ENCODE data around the gene NKD1. TPM values are rescaled to one million over a fixed set of nuclear protein-coding genes. Genes with fewer than 3 reads are reported as not detected.

NKD1 gene
- polyA plus RNA-seq, 3 donors, result 0.01 TPM; not detected in 2

DNA sequence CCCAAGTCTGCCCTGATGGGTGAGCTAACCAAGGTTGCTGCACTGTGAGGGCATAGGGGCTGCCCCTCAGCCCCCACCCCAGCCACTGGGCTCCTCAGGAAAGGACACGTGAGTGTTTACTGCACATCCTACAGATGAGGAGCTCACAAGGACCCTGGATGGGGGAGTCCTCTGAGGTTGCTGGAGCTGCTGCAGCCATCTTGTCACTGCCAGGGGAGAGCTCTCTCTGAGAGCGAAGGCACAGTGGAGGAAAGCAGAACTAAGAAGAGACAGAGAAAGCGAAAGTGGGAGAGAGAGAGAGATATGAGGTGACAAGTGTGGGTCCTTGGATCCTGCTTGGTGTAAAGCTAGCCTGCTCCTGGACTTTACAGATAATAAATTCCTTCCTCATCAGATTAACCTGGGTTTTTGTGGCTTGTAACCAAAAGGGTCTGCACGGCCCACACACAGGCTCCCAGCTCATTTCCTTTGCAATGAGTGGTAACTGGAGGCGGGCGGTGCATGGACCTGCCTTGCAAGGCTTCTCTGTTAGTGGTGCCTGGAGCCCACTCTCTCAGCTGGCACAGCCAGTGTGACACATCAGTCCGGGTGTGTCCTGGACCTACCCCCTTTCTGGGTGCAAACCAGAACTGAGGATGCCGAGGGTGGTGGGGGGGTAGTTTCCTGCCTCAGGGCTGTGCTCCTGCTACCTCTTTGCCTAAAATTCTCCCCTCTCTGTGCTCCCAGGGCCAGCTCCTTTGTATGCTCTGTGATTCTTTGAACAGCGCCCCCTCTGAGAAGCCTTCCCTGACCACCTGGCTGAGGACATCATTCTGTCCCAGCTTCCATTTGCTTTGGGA is 118.7 kb downstream of the NKD1 start:
- peak overlapping the region; percentile 87 for H3K4me2 ChIP-seq (replicated peaks; ENCODE audit: extremely low read depth, low read length, poor library complexity, severe bottlenecking)
- H3K27ac Mint-ChIP-seq, result peak overlapping the region; percentile 93 to 94 (median 93)
- H3K4me3 Mint-ChIP-seq, result peak overlapping the region; percentile 80 to 91
- H3K9ac ChIP-seq (ENCODE audit: insufficient read depth, low read length, poor library complexity, severe bottlenecking), result peak overlapping the region; percentile 57
- no peak for TF ChIP-seq CTCF (IDR thresholded peaks at IDR 0.05)
- H3K9me3 ChIP-seq (replicated peaks in 1 of 2; ENCODE audit: control insufficient read depth in 1 of 2, insufficient read depth in 1 of 2, low read length in 2 of 2), result peaks cover 3 to 4% of the 10 kb centered on the region in 2 donors
- peak; percentile 61 to 72 (median 61) for DNase-seq
- H3K27me3 Mint-ChIP-seq (ENCODE audit: low read depth in 3 of 3), result peaks cover 0 to 2% (median 1%) of the 10 kb centered on the region in 3 donors
- H3K36me3 ChIP-seq (replicated peaks in 1 of 2; ENCODE audit: control insufficient read depth in 1 of 2, insufficient read depth in 2 of 2, low read length in 2 of 2), result peaks cover 31 to 44% of the 10 kb centered on the region in 2 donors
- peaks cover 31 to 46% of the 10 kb centered on the region in 2 donors for H3K4me1 ChIP-seq (ENCODE audit: control insufficient read depth in 1 of 2, insufficient read depth in 2 of 2, low read length in 2 of 2)
- peak overlapping the region; percentile 82 for H2AFZ ChIP-seq (ENCODE audit: insufficient read depth, low read depth, low read length, poor library complexity, severe bottlenecking)
- peaks cover 41% of the 10 kb centered on the region for H3K4me1 Mint-ChIP-seq
- H4K20me1 ChIP-seq (ENCODE audit: insufficient read depth, low read length), result peaks cover 18% of the 10 kb centered on the region
- 28% methylated on average over 5 of the region's 9 CpGs for WGBS (ENCODE audit: insufficient coverage)
- peaks cover 3 to 10% (median 9%) of the 10 kb centered on the region in 7 donors for H3K9me3 Mint-ChIP-seq
- no peaks in the 10 kb centered on the region for H3K27me3 ChIP-seq (ENCODE audit: control insufficient read depth in 2 of 2, insufficient read depth in 2 of 2, low read length in 2 of 2)
- H3K27ac ChIP-seq (ENCODE audit: low read depth in 1 of 2, low read length in 2 of 2), result peak overlapping the region; percentile 73 to 88
- peaks cover 41 to 44% of the 10 kb centered on the region in 2 donors for H3K36me3 Mint-ChIP-seq
- peak overlapping the region; percentile 36 to 74 (median 42) for H3K4me3 ChIP-seq (replicated peaks in 1 of 3; ENCODE audit: low read depth in 2 of 3, low read length in 3 of 3)
- peaks cover 9% of the 10 kb centered on the region for H3K79me2 ChIP-seq (ENCODE audit: insufficient read depth, low read length)
- intact Hi-C loops (cut with micrococcal nuclease), result loop anchor here in 1 of 2 donors (5.0 to 10.0 kb wide), 3 partner anchors 120 to 455 kb away; partner anchors contain the start of genes BRD7 and NKD1

DNA sequence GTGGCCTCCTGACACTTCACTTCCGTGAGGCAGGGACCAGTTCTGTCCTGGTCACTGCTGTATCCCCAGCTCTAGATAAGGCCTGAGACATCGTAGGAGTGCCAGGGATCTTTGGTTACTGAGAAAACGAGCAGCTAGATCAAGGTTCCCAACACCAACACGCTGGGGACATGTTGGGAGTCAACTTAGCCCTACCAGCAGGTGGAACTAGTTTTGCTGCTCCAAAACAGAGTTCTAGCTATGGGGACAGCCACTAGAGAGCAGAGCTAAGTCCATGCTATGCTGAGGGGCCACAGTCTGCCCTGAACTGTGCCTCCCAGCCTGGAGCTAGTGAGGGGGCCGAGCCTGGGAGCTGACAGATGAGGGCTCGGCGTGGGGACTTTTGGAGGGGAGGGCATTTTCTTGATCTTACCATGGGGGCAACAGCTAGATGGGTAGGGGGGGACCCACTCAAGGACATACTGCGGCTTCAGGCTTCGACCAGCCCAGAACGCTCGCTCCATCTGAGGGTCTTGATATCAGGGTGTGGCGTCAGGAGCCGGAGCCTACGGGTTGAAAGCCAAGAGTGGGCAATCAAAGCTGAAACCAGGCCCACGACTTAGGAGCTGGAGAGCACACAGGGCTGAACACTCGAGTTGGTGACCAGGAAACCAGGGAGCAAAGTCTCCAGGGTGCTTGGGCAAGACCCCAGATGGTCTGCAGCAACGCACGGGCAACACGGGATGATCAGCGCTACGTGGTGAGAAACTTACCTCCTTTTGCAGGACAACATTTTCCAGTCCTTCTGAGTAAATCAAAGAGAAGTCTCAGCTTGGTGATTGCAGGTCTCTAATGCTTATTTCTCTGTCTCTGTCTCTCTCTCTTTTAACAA is 119.5 kb downstream of the NKD1 start:
- Mint-ChIP-seq H3K27ac (peak overlapping the region; percentile 93 to 94 (median 93)), H3K36me3 (peaks cover 45 to 47% of the 10 kb centered on the region in 2 donors), H3K4me3 (peak overlapping the region; percentile 80 to 91), H3K27me3 (ENCODE audit: low read depth in 3 of 3) (peaks cover 0 to 1% (median 0%) of the 10 kb centered on the region in 3 donors), H3K4me1 (peaks cover 41% of the 10 kb centered on the region), H3K9me3 (peaks cover 10 to 13% (median 12%) of the 10 kb centered on the region in 7 donors)
- peak overlapping the region; percentile 87 for H3K4me2 ChIP-seq (replicated peaks; ENCODE audit: extremely low read depth, low read length, poor library complexity, severe bottlenecking)
- peaks cover 27% of the 10 kb centered on the region for H4K20me1 ChIP-seq (ENCODE audit: insufficient read depth, low read length)
- peak overlapping the region in 2 of 3 experiments; percentile 36 to 74 for H3K4me3 ChIP-seq (replicated peaks in 1 of 3; ENCODE audit: low read depth in 2 of 3, low read length in 3 of 3)
- peaks cover 31 to 46% of the 10 kb centered on the region in 2 donors for H3K4me1 ChIP-seq (ENCODE audit: control insufficient read depth in 1 of 2, insufficient read depth in 2 of 2, low read length in 2 of 2)
- intact Hi-C loops (cut with micrococcal nuclease), result loop anchor here in 1 of 2 donors (5.0 to 10.0 kb wide), 3 partner anchors 120 to 455 kb away; partner anchors contain the start of genes BRD7 and NKD1
- DNase-seq, result no peak
- 84% methylated on average over 14 of the region's 21 CpGs for WGBS (ENCODE audit: insufficient coverage)
- peaks cover 18% of the 10 kb centered on the region for H3K79me2 ChIP-seq (ENCODE audit: insufficient read depth, low read length)
- H3K27ac ChIP-seq (ENCODE audit: low read depth in 1 of 2, low read length in 2 of 2), result peak overlapping the region; percentile 73 to 88
- H2AFZ ChIP-seq (ENCODE audit: insufficient read depth, low read depth, low read length, poor library complexity, severe bottlenecking), result peak overlapping the region; percentile 82
- peaks cover 40 to 52% of the 10 kb centered on the region in 2 donors for H3K36me3 ChIP-seq (replicated peaks in 1 of 2; ENCODE audit: control insufficient read depth in 1 of 2, insufficient read depth in 2 of 2, low read length in 2 of 2)
- peaks cover 12% of the 10 kb centered on the region in 2 donors for H3K9me3 ChIP-seq (replicated peaks in 1 of 2; ENCODE audit: control insufficient read depth in 1 of 2, insufficient read depth in 1 of 2, low read length in 2 of 2)
- H3K27me3 ChIP-seq (ENCODE audit: control insufficient read depth in 2 of 2, insufficient read depth in 2 of 2, low read length in 2 of 2), result no peaks in the 10 kb centered on the region
- no peak for TF ChIP-seq CTCF (IDR thresholded peaks at IDR 0.05)
- H3K9ac ChIP-seq (ENCODE audit: insufficient read depth, low read length, poor library complexity, severe bottlenecking), result peak overlapping the region; percentile 57
